ENCODE data around the gene PLCL1. TPM values are rescaled to one million over a fixed set of nuclear protein-coding genes. Genes with fewer than 3 reads are reported as not detected.

Gene PLCL1
- total RNA-seq, 1 donor from 2014 or later: 7.7 TPM

DNA sequence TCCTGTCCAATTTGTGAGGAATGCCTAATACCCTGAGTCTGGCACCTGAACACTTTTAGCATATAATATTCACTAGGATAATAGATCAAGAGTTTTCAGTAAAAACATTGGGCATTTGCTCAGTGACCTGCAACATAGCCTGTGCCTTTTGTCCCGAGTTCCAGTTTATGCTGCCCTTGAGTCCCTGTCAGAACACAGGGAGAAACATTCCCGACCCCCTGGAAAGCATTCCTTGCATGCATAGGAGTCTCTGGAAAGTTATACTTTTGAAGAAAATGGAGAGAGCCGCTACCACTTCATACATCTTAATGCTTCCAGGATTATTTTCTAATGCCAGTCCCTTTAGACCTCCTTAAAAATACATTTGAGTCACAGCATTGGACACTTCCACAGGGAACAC is 107.3 kb downstream of the PLCL1 start:
- no peak overlapping the region for H3K27ac ChIP-seq
- TF ChIP-seq, protein P1, sequence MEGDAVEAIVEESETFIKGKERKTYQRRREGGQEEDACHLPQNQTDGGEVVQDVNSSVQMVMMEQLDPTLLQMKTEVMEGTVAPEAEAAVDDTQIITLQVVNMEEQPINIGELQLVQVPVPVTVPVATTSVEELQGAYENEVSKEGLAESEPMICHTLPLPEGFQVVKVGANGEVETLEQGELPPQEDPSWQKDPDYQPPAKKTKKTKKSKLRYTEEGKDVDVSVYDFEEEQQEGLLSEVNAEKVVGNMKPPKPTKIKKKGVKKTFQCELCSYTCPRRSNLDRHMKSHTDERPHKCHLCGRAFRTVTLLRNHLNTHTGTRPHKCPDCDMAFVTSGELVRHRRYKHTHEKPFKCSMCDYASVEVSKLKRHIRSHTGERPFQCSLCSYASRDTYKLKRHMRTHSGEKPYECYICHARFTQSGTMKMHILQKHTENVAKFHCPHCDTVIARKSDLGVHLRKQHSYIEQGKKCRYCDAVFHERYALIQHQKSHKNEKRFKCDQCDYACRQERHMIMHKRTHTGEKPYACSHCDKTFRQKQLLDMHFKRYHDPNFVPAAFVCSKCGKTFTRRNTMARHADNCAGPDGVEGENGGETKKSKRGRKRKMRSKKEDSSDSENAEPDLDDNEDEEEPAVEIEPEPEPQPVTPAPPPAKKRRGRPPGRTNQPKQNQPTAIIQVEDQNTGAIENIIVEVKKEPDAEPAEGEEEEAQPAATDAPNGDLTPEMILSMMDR (IDR thresholded peaks at IDR 0.05): no peak
- ATAC-seq (no peak), DNase-seq (no peak)
- H3K4me3 ChIP-seq: no peak overlapping the region
- H3K27me3 ChIP-seq: no peaks in the 10 kb centered on the region
- H3K4me1 ChIP-seq: peaks cover 9% of the 10 kb centered on the region
- no peaks in the 10 kb centered on the region for H3K36me3 ChIP-seq
- intact Hi-C loops (cut with DNase I): no loop called here
- no peaks in the 10 kb centered on the region for H3K9me3 ChIP-seq

DNA sequence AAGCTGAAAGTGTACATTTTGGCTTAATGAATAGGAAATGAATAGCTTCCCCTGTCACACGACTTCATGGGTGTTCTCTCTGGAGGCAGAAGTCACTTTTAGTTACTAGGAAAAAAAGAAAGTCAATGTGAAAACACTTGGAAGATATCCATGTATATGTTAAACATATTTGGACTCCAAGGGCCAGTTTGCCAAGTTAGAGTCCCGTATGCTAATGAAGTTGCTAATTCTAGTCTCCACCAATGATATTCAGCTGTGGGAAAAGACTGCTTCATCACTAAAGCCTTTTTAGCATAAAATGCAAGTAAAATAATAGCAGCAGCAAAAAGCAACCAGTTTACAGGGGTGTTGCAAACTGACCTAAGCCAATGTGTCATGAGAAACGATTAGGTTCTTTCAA is 108.7 kb downstream of the PLCL1 start:
- TF ChIP-seq, protein P1 (IDR thresholded peaks at IDR 0.05): no peak
- intact Hi-C loops (cut with DNase I): no loop called here
- Histone ChIP-seq H3K9me3 (no peaks in the 10 kb centered on the region), H3K4me3 (no peak overlapping the region), H3K27me3 (no peaks in the 10 kb centered on the region), H3K27ac (no peak overlapping the region), H3K36me3 (no peaks in the 10 kb centered on the region), H3K4me1 (peaks cover 9% of the 10 kb centered on the region)
- ATAC-seq (no peak), DNase-seq (no peak)

DNA sequence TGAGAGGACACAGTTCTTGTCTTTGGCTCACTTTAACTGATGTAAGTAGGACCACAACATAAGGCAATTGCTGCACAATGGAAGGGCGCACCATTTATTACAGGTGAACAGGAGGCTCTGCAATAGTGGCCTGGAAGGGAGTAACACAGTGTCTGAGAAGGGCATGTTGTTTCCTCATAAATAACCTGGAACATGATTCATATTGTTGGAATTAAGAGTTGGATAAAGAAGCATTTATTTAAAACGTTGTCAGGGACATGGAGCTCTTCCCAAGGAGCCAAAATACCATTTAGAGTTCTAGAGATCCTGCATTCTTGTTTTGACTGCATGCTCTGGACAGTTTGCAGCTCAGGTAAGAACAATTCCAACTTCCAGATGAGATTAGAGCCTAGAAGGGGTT is 110.4 kb downstream of the PLCL1 start:
- H3K9me3 ChIP-seq: no peaks in the 10 kb centered on the region
- H3K27ac ChIP-seq: no peak overlapping the region

DNA sequence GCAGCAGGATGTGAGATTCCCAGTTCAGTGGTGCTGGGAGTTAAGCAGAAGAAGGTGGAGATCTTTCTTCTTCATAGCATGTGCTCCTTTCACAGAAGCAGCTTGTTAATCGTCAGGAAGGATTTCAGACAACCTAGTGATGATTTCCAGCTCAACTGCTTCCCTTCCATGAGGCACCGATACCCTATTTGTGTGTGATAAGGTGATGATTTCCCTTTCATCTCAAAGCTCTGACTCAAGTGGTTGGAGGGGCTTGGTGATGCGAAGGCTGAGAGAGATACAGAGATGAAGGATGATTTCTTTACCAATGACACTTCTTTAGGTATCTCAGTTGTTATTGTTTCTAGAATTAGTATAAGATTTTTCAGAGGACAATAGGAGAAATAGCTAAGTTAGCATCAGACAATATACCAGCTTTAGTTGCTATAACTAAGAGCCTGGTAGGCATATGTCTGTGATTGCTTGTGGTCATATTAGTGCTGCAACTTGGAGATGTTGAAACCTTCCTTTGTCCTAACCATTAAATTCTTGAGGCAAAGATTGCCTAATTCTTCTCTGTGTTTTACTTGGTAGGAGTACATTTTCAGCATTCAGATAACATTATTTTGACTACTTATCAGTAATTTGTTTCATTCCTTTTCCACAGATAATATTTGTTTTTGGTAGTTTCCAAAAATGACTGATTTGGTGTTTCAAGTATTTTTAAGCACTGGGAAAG is 111.3 kb downstream of the PLCL1 start:
- DNase-seq: no peak
- TF ChIP-seq, protein P1 (IDR thresholded peaks at IDR 0.05): no peak
- Histone ChIP-seq H3K4me1 (peaks cover 9% of the 10 kb centered on the region), H3K36me3 (no peaks in the 10 kb centered on the region), H3K4me3 (no peak overlapping the region), H3K9me3 (no peaks in the 10 kb centered on the region), H3K27me3 (no peaks in the 10 kb centered on the region), H3K27ac (no peak overlapping the region)
- intact Hi-C loops (cut with DNase I): no loop called here
- peak; percentile 62 for ATAC-seq

More for the DNA sequence above, 110.4 kb downstream of the PLCL1 start:
- H3K27me3 ChIP-seq: no peaks in the 10 kb centered on the region
- no peak for ATAC-seq
- no peaks in the 10 kb centered on the region for H3K36me3 ChIP-seq
- no peak for DNase-seq
- H3K4me1 ChIP-seq: peaks cover 9% of the 10 kb centered on the region
- no peak overlapping the region for H3K4me3 ChIP-seq
- intact Hi-C loops (cut with DNase I): no loop called here
- TF ChIP-seq, protein P1 (IDR thresholded peaks at IDR 0.05): no peak

DNA sequence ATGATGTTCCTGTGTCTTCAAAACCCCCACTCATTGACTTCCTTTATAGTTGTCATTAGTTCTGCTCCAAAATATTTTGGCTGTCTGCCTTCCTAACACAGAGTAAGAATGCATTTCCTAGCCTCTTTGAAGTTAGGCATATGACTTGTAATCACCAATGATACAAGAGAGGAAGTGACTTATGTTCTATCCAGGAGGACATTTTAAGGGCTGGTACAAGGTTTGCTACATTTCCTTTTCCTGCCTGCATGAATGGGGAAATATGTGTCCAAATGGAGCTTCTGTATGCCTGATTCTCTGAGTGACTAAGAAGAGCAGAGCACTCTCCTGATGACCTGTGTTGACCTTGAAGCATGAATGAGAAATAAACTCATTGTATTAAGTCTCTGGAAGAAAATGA is 115.1 kb downstream of the PLCL1 start:
- intact Hi-C loops (cut with DNase I): no loop called here
- TF ChIP-seq, protein P1 (IDR thresholded peaks at IDR 0.05): no peak
- Histone ChIP-seq H3K4me3 (no peak overlapping the region), H3K27ac (no peak overlapping the region), H3K27me3 (no peaks in the 10 kb centered on the region), H3K9me3 (no peaks in the 10 kb centered on the region), H3K36me3 (no peaks in the 10 kb centered on the region), H3K4me1 (peaks cover 9% of the 10 kb centered on the region)
- no peak for DNase-seq
- ATAC-seq: peak; percentile 47

Measured in upper lobe of right lung (tissue), 1 donor.